Measurements from ENCODE around the gene TSPAN33.

Gene TSPAN33

DNA sequence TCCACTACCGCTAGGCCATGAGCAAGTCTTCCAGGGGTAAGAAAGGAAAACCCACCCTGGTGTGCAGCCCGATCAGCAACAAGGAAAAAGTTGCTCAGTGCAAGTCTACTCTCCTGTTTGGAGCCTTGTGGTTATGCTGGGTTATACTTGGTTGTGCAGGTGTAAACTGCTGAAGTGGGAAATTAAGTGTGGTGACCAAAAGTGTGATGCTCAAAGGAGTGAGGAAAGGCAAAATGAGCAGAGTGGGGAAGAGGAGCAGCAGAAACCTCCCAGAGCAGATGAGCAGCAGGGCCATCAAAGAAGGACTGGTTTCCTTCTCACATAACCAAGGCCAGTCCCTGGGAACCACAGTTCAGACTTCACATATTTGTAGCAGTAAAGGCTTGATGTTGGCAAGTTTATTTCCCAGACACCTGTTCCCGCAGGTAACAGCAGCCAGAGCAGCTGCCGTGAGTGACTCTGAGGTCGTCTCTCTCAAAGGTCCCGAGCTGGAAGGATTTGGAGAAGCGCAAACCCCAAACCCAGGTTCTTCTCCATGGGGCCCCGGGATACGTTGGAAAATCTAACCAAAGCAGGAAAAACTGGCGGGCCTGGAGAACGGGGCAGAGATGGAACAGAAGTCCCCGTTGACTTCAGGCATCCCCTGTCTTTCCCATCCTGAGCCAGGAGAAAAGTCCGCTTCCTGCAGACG is 43.3 kb downstream of the TSPAN33 start:
- TF ChIP-seq, protein P1, sequence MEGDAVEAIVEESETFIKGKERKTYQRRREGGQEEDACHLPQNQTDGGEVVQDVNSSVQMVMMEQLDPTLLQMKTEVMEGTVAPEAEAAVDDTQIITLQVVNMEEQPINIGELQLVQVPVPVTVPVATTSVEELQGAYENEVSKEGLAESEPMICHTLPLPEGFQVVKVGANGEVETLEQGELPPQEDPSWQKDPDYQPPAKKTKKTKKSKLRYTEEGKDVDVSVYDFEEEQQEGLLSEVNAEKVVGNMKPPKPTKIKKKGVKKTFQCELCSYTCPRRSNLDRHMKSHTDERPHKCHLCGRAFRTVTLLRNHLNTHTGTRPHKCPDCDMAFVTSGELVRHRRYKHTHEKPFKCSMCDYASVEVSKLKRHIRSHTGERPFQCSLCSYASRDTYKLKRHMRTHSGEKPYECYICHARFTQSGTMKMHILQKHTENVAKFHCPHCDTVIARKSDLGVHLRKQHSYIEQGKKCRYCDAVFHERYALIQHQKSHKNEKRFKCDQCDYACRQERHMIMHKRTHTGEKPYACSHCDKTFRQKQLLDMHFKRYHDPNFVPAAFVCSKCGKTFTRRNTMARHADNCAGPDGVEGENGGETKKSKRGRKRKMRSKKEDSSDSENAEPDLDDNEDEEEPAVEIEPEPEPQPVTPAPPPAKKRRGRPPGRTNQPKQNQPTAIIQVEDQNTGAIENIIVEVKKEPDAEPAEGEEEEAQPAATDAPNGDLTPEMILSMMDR (IDR thresholded peaks at IDR 0.05) = no peak

- TF ChIP-seq, protein P1 (IDR thresholded peaks at IDR 0.05) = no peak
Measured at GRCh38 chr7:129188372-129188891, 43.9 kb downstream of the TSPAN33 start, which contains the start of gene SMO. SMO (plus strand) TSS chr7:129188633; CDS start chr7:129189152, 519 bp downstream.

DNA sequence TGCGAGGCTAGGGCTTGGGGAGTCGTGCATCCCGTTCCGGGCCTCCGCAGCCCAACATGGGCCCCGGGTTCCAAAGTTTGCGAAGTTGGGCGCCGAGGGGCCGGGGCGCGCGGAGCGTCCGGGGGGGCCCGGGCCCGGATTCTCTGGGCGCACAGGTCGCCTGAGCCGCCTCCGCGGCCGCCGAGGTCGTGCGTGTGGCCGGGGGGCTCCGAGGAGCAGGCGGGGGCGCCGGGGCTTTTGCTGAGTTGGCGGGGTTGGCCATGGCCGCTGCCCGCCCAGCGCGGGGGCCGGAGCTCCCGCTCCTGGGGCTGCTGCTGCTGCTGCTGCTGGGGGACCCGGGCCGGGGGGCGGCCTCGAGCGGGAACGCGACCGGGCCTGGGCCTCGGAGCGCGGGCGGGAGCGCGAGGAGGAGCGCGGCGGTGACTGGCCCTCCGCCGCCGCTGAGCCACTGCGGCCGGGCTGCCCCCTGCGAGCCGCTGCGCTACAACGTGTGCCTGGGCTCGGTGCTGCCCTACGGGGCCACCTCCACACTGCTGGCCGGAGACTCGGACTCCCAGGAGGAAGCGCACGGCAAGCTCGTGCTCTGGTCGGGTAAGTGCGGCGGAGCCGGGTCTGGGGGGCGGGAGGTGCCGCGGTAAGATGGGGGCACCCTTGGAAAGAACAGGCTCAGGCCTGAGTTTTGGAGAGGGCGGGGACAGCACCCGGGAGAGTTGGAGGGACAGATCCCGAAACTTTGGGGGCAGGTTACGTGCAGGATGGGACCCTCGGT is 44.6 kb downstream of the TSPAN33 start:
- TF ChIP-seq, protein P1 (IDR thresholded peaks at IDR 0.05) = no peak

GRCh38 chr7:129189661-129190310 is 45.3 kb downstream of the TSPAN33 start:
- TF ChIP-seq, protein P1 (IDR thresholded peaks at IDR 0.05) = no peak

DNA sequence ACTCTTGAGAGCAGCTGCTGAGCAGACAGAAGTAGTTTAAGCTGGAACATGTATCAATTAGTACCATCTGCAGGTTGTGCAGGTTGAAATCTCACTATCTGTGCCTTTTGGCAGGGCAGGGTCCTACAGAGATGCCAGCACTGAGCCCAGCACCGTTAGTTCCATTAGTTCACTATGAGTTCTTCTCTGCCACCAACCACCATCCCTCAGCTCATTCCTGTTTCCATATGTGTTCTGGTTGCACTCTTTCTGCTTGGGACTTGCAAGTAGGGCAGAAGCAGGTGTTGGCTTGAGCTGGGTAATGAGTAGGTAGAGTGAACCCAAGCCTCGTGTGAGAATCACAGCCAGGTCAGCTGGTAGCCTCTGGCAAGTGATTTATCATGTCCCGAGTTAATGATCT is 46.8 kb downstream of the TSPAN33 start:
- TF ChIP-seq, protein P1 (IDR thresholded peaks at IDR 0.05) = no peak

- TF ChIP-seq, protein P1 (IDR thresholded peaks at IDR 0.05) = no peak
Measured at GRCh38 chr7:129193892-129194291, 49.4 kb downstream of the TSPAN33 start.

DNA sequence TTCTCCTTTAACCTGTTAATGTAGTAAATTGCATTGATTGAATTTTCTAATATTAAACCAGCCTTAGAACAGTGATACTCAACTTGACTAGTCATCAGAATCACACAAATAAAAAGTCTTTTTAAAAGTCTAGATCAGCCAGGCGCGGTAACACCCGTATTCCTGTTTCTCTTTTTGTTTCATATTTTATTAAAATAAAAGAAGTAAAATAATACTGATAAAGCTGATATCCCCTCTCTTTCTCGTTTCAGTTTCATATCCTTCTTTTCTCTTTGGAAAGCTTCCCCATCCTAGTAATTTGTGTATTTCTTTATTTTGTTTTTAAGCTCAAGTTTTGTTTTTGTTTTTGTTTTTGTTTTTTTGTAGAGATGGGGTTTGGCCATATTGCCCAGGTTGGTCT is 53.3 kb downstream of the TSPAN33 start:
- TF ChIP-seq, protein P1 (IDR thresholded peaks at IDR 0.05) = no peak
